Fibroblast of lung (primary cell): Measurements from ENCODE around the gene COL24A1. TPM values are rescaled to one million over a fixed set of nuclear protein-coding genes. Genes with fewer than 3 reads are reported as not detected.

Experiments
- DNase-seq, 2 donors: peaks; one replicate each; pipeline versions ENCODE4 v3.0.0 to v3.0.0-alpha.2; 2010; ENCODE audit warnings: low read depth in 2 of 2
- H2AFZ ChIP-seq: 2 replicates; pipeline ENCODE4 v1.5.1; 2012; ENCODE audit warnings: low read length, control low read depth, inconsistent platforms
- H3K27ac ChIP-seq: 2 replicates; pipeline ENCODE4 v1.5.1; 2011; ENCODE audit warnings: low read length, control low read depth; ENCODE audit not compliant: insufficient read depth
- H3K27me3 ChIP-seq: 2 replicates; pipeline ENCODE4 v1.5.1; 2011; ENCODE audit warnings: mild to moderate bottlenecking, low read length; ENCODE audit not compliant: control insufficient read depth, insufficient read depth
- H3K36me3 ChIP-seq: 2 replicates; pipeline ENCODE4 v1.5.1; 2011; ENCODE audit warnings: low read length; ENCODE audit not compliant: control insufficient read depth, insufficient read depth
- H3K4me1 ChIP-seq: 2 replicates; pipeline ENCODE4 v1.5.1; 2011; ENCODE audit warnings: low read length; ENCODE audit not compliant: control insufficient read depth, insufficient read depth; ENCODE audit errors: extremely low read depth
- H3K4me2 ChIP-seq: 2 replicates; pipeline ENCODE4 v1.5.1; 2011; ENCODE audit warnings: low read length, control low read depth; ENCODE audit not compliant: insufficient read depth; ENCODE audit errors: extremely low read depth
- H3K4me3 ChIP-seq, 4 experiments: fragments of 200-600 bp in 1 of 4; sonication (generic) in 1 of 4; replicated peaks in 1 of 4; 2 replicates each; pipeline ENCODE4 v1.5.1; 2011 to 2016; ENCODE audit warnings: low read length in 4 of 4, low read depth in 3 of 4, mild to moderate bottlenecking in 3 of 4, control low read depth in 2 of 4, inconsistent platforms in 1 of 4, mixed read lengths in 1 of 4; ENCODE audit not compliant: insufficient read depth in 1 of 4; ENCODE audit errors: control extremely low read depth in 1 of 4
- H3K79me2 ChIP-seq: 2 replicates; pipeline ENCODE4 v1.5.1; 2012; ENCODE audit warnings: mild to moderate bottlenecking, low read length, inconsistent platforms; ENCODE audit not compliant: control insufficient read depth, insufficient read depth
- H3K9ac ChIP-seq: 2 replicates; pipeline ENCODE4 v1.5.1; 2011; ENCODE audit warnings: mild to moderate bottlenecking, low read length, control low read depth; ENCODE audit not compliant: insufficient read depth
- H3K9me3 ChIP-seq: 2 replicates; pipeline ENCODE4 v1.5.1; 2012; ENCODE audit warnings: low read depth, low read length; ENCODE audit not compliant: control insufficient read depth, insufficient read depth
- H4K20me1 ChIP-seq: 2 replicates; pipeline ENCODE4 v1.5.1; 2011; ENCODE audit warnings: low read length; ENCODE audit not compliant: control insufficient read depth, insufficient read depth; ENCODE audit errors: extremely low read depth
- EZH2 ChIP-seq: IDR thresholded peaks from 2 replicates; pipeline ENCODE4 v1.5.1; 2012; ENCODE audit warnings: low read length, control low read depth, mild to moderate bottlenecking; ENCODE audit errors: missing control alignments
- polyA plus RNA-seq, 2 donors: library from polyadenylated mRNA; depleted of rRNA in 1 of 2; stranded (reverse) in 1 of 2; unstranded in 1 of 2; fragments of >200 nt; gene quantifications; 2 replicates each; pipeline ENCODE4 v1.2.1, GENCODE V29; 2011 to 2012; ENCODE audit warnings: missing spikeins in 1 of 2
- total RNA-seq: library from RNA; depleted of rRNA; stranded (reverse); fragments of >200 nt; gene quantifications from 2 replicates; pipeline ENCODE4 v1.2.1, GENCODE V29; 2014
- TF ChIP-seq, protein P1 (sequence below), 2 donors: IDR thresholded peaks in 1 of 2; conservative IDR thresholded peaks in 1 of 2; 1 replicate in 1 of 2; 2 replicates in 1 of 2; pipeline ENCODE4 v1.5.1; 2011 to 2012; ENCODE audit warnings: low read length in 2 of 2, control low read depth in 1 of 2, inconsistent platforms in 1 of 2, low read depth in 1 of 2, mild to moderate bottlenecking in 1 of 2

COL24A1 gene
- total and polyA plus RNA-seq, 2 donors (not counting 1 experiment from before 2014, with no cell fraction given): 0.31 to 3.3 TPM

DNA sequence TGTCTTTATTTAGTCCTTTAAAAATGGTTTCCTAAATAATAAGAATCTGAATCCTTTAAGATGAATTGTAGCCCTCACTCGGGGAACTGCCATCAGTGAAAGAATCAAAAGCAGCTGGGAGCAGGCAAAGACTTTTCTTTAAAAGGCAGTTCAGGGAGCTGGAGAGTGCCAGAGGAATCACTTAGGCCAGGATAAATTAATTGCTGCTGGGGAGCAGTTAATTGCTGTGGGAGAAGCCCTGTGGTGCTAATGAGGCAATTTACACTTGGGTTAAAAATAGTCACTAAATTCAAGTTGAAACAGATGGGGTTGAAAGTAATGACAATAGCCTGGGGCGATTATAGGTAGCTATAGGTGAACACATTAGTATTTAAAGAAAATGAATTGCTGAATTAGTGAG lies 38.7 kb upstream of the COL24A1 start:
- no peak for DNase-seq
- Histone ChIP-seq H3K4me1 (no peaks in the 10 kb centered on the region), H3K9ac (no peak overlapping the region), H3K9me3 (no peaks in the 10 kb centered on the region), H3K79me2 (no peaks in the 10 kb centered on the region), H4K20me1 (no peaks in the 10 kb centered on the region), H3K27me3 (no peaks in the 10 kb centered on the region), H3K4me2 (no peak overlapping the region), H2AFZ (no peak overlapping the region), H3K4me3 (no peak overlapping the region), H3K27ac (no peak overlapping the region), H3K36me3 (no peaks in the 10 kb centered on the region)
- no peak for TF ChIP-seq EZH2
- TF ChIP-seq, protein P1, sequence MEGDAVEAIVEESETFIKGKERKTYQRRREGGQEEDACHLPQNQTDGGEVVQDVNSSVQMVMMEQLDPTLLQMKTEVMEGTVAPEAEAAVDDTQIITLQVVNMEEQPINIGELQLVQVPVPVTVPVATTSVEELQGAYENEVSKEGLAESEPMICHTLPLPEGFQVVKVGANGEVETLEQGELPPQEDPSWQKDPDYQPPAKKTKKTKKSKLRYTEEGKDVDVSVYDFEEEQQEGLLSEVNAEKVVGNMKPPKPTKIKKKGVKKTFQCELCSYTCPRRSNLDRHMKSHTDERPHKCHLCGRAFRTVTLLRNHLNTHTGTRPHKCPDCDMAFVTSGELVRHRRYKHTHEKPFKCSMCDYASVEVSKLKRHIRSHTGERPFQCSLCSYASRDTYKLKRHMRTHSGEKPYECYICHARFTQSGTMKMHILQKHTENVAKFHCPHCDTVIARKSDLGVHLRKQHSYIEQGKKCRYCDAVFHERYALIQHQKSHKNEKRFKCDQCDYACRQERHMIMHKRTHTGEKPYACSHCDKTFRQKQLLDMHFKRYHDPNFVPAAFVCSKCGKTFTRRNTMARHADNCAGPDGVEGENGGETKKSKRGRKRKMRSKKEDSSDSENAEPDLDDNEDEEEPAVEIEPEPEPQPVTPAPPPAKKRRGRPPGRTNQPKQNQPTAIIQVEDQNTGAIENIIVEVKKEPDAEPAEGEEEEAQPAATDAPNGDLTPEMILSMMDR (conservative IDR thresholded peaks at IDR 0.05 in 1 of 2, IDR thresholded peaks at IDR 0.05 in 1 of 2; ENCODE audit: low read depth in 1 of 2, low read length in 2 of 2): no peak

DNA sequence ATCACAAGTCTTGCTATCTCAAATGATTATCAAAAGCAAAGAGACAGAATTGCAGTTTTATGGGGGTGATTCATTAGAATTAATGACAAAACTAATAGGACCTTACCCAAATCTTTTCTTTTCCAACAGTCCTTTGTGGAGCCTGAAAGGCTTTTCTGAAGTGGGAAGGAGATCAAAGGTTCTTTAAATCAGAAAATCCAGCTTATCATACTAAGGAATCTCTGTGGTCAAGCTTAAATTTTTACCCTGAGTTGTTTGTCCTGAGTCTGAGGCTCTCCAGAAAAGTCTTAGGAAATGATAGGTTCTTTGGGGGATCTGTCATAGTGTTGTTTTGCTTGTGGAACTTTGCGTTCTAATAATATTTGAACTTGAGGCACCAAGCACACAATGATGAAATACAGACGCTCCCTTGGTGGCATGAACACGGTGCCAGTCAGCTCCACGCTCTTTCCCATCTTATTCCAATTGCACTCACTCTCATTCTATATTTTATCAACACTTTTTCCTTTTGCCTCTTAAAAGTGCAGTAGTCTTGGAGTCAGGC lies 38.0 kb upstream of the COL24A1 start:
- Histone ChIP-seq H2AFZ (no peak overlapping the region), H3K36me3 (no peaks in the 10 kb centered on the region), H4K20me1 (no peaks in the 10 kb centered on the region), H3K4me3 (no peak overlapping the region), H3K79me2 (no peaks in the 10 kb centered on the region), H3K9ac (no peak overlapping the region), H3K27me3 (no peaks in the 10 kb centered on the region), H3K4me1 (no peaks in the 10 kb centered on the region), H3K4me2 (no peak overlapping the region), H3K9me3 (no peaks in the 10 kb centered on the region), H3K27ac (no peak overlapping the region)
- peak; percentile 21 to 80 for DNase-seq
- TF ChIP-seq EZH2: no peak
- TF ChIP-seq, protein P1 (conservative IDR thresholded peaks at IDR 0.05 in 1 of 2, IDR thresholded peaks at IDR 0.05 in 1 of 2; ENCODE audit: low read depth in 1 of 2, low read length in 2 of 2): no peak

DNA sequence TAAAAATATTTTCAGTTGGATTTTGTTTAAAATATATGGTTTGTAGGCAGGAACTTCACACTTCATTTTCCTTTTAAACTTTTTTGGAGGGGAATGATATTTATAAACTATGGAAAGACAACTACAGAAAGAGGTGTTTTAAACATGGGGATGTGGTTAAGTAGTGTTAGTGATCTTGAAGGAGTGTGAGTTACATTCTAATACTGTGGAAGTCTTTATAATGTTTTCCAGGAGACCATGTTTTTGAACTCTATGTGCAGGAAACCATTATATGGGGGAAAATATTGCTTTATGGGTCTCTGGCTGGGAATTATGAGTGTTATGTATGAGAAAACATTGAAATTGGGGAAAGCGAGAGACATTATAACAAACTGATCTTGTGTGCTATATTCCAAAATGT lies 35.8 kb upstream of the COL24A1 start:
- no peaks in the 10 kb centered on the region for H4K20me1 ChIP-seq
- no peaks in the 10 kb centered on the region for H3K79me2 ChIP-seq
- H3K4me2 ChIP-seq: no peak overlapping the region
- no peak overlapping the region for H2AFZ ChIP-seq
- H3K4me1 ChIP-seq: no peaks in the 10 kb centered on the region
- no peaks in the 10 kb centered on the region for H3K27me3 ChIP-seq
- TF ChIP-seq, protein P1 (conservative IDR thresholded peaks at IDR 0.05 in 1 of 2, IDR thresholded peaks at IDR 0.05 in 1 of 2; ENCODE audit: low read depth in 1 of 2, low read length in 2 of 2): no peak
- TF ChIP-seq EZH2: no peak
- no peak overlapping the region for H3K4me3 ChIP-seq
- no peak for DNase-seq
- no peaks in the 10 kb centered on the region for H3K36me3 ChIP-seq
- H3K27ac ChIP-seq: no peak overlapping the region
- no peak overlapping the region for H3K9ac ChIP-seq
- no peaks in the 10 kb centered on the region for H3K9me3 ChIP-seq
